Endothelial cell of hepatic sinusoid (primary cell): ENCODE measurements around the gene AASDHPPT.
"Not testable (repeated sequence)": the region's sequence is repeated elsewhere in the genome, so short reads cannot be mapped to it uniquely, and the experiment has no call there.

Experiments used
- in situ Hi-C: cut with HindIII; loops from 2 replicates; pipeline ENCODE4 v1.10.0; 2017; ENCODE audit warnings: low sequenced_read_pairs

Gene AASDHPPT

GRCh38 chr11:106077609-106078455 is at the start of gene AASDHPPT:
Gene AASDHPPT (plus strand): TSS chr11:106077662. CDS start chr11:106077711, 49 bp downstream.
- in situ Hi-C loops = no loop called here

- in situ Hi-C loops = no loop called here
Observed at GRCh38 chr11:106030609-106031008, 46.9 kb upstream of the AASDHPPT start.

GRCh38 chr11:106031202-106031810 is 46.2 kb upstream of the AASDHPPT start:
- in situ Hi-C loops = no loop called here

- in situ Hi-C loops = no loop called here
Observed at GRCh38 chr11:106031936-106032335, 45.5 kb upstream of the AASDHPPT start.

- in situ Hi-C loops = no loop called here
Observed at GRCh38 chr11:106032861-106033260, 44.6 kb upstream of the AASDHPPT start.

- in situ Hi-C loops = no loop called here
Observed at GRCh38 chr11:106043540-106043939, 33.9 kb upstream of the AASDHPPT start.

- in situ Hi-C loops = no loop called here
Observed at GRCh38 chr11:106047631-106048030, 29.8 kb upstream of the AASDHPPT start.

- in situ Hi-C loops = no loop called here
Observed at GRCh38 chr11:106049727-106050476, 27.6 kb upstream of the AASDHPPT start.

GRCh38 chr11:106051103-106051502 is 26.4 kb upstream of the AASDHPPT start:
- in situ Hi-C loops = no loop called here

GRCh38 chr11:106058377-106058776 is 19.1 kb upstream of the AASDHPPT start:
- in situ Hi-C loops = not testable (repeated sequence)

GRCh38 chr11:106059617-106060016 is 17.8 kb upstream of the AASDHPPT start:
- in situ Hi-C loops = no loop called here

- in situ Hi-C loops = no loop called here
Observed at GRCh38 chr11:106061249-106061784, 16.1 kb upstream of the AASDHPPT start.

GRCh38 chr11:106061954-106062949 is 15.2 kb upstream of the AASDHPPT start:
- in situ Hi-C loops = no loop called here

GRCh38 chr11:106063009-106063408 is 14.5 kb upstream of the AASDHPPT start:
- in situ Hi-C loops = no loop called here

- in situ Hi-C loops = no loop called here
Observed at GRCh38 chr11:106070606-106071005, 6.9 kb upstream of the AASDHPPT start.

GRCh38 chr11:106072804-106073203 is 4.7 kb upstream of the AASDHPPT start:
- in situ Hi-C loops = no loop called here

- in situ Hi-C loops = no loop called here
Observed at GRCh38 chr11:106076171-106076918, 1.1 kb upstream of the AASDHPPT start.

GRCh38 chr11:106076919-106077608 is 398 bp upstream of the AASDHPPT start, which contains the start of gene KBTBD3:
Gene KBTBD3 (minus strand): TSS chr11:106077347. CDS start chr11:106059097, 18,250 bp downstream.
- in situ Hi-C loops = no loop called here

GRCh38 chr11:106082096-106082495 is 4.6 kb downstream of the AASDHPPT start:
- in situ Hi-C loops = no loop called here
